ENCODE measurements around the gene GPRIN1.
"Not testable (repeated sequence)": the region's sequence is repeated elsewhere in the genome, so short reads cannot be mapped to it uniquely, and the experiment has no call there.

Gene GPRIN1

DNA sequence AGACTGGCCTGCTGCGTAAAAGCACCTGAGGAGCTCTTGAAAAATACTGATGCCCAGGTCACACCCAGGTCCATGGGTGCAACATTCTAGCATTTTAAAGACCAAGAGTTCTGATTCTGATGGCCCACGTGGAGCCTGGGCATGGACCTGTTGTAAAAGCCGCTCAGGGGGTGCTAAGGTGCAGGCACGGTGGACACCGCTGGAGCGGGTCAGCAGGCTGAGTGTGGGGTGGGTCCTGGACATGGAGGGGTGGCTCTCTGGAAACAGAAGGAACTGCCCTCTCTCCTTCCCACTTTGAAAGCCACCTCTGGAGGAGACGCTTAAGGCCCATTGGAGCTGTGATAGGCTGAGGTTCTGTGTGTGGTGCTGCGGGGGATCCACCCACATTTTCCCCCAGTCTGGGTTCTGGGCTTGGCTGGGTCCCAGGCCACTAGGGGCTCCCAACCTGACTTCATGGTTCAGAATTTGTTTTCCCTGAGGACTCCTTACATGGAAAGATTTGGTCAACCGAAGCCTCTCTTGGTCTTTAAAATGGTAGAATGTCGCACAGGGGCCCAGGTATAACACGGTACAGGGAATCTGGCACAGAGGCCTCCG is 16.6 kb downstream of the GPRIN1 start:
- Histone ChIP-seq H3K79me1 (replicated peaks; ENCODE audit: low read length, poor library complexity, severe bottlenecking) (peaks cover 14% of the 10 kb centered on the region), H3K4me3 (ENCODE audit: insufficient read depth in 1 of 2, low read depth in 1 of 2, low read length in 2 of 2) (no peak overlapping the region), H3K9me3 (ENCODE audit: control insufficient read depth, low read length) (no peaks in the 10 kb centered on the region), H2AFZ (ENCODE audit: low read depth, low read length) (no peak overlapping the region), H3K4ac (ENCODE audit: low read depth in 1 of 2, low read length in 2 of 2) (no peak overlapping the region), H3K9ac (ENCODE audit: low read length) (no peak overlapping the region), H4K8ac (ENCODE audit: low read length) (no peak overlapping the region), H3K18ac (ENCODE audit: low read depth in 1 of 2, low read length in 2 of 2) (no peak overlapping the region), H3K27me3 (ENCODE audit: control insufficient read depth in 1 of 2, insufficient read depth in 1 of 2, low read length in 2 of 2) (peaks cover 0 to 14% of the 10 kb centered on the region in 2 experiments), H2BK120ac (ENCODE audit: low read depth, low read length) (no peak overlapping the region), H2BK12ac (ENCODE audit: low read length in 2 of 2) (no peak overlapping the region), H3K4me1 (ENCODE audit: control insufficient read depth, insufficient read depth, low read depth, low read length) (peaks cover 4% of the 10 kb centered on the region), H2AK5ac (ENCODE audit: low read length, severe bottlenecking) (no peak overlapping the region), H2BK15ac (ENCODE audit: low read depth, poor library complexity, severe bottlenecking) (no peak overlapping the region), H3K14ac (ENCODE audit: low read length in 2 of 2) (no peak overlapping the region), H3K4me2 (ENCODE audit: low read length, poor library complexity, severe bottlenecking) (no peak overlapping the region), H2BK5ac (ENCODE audit: low read depth, low read length, poor library complexity, severe bottlenecking) (no peak overlapping the region), H4K91ac (ENCODE audit: low read length) (no peak overlapping the region), H3K27ac (ENCODE audit: low read length, poor library complexity, severe bottlenecking) (no peak overlapping the region), H3K23ac (ENCODE audit: low read length in 2 of 2) (no peak overlapping the region), H3K36me3 (ENCODE audit: control insufficient read depth in 1 of 2, insufficient read depth in 2 of 2, low read depth in 1 of 2, low read length in 2 of 2) (peaks cover 5 to 30% of the 10 kb centered on the region in 2 experiments)
- no peak for DNase-seq
- WGBS, result 97% methylated on average over 10 of the region's 12 CpGs

DNA sequence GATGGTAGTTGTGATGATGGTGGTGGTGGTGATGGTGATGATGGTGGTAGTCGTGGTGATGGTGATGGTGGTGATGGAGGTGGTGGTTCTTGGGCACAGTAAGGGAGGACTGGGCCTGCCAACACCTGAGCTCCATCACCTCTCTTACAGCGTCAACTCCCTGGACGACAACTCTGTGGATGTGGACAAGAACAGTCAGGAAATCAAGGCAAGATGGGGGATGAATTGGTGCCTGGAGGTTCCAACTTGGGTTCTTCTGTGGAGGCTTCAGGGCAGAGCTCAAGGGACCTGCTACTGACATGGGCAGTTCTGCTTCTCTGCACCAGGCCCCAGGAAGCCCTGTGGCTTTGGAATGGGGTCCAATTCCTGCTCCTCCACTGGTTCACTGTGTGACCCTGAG is 17.4 kb downstream of the GPRIN1 start:
- WGBS, result 100% methylated on average over 2 of the region's 3 CpGs
- H3K9me3 ChIP-seq (ENCODE audit: control insufficient read depth, low read length), result no peaks in the 10 kb centered on the region
- DNase-seq, result no peak
- H3K27ac ChIP-seq (ENCODE audit: low read length, poor library complexity, severe bottlenecking), result no peak overlapping the region
- no peak overlapping the region for H2AFZ ChIP-seq (ENCODE audit: low read depth, low read length)
- no peak overlapping the region for H2BK5ac ChIP-seq (ENCODE audit: low read depth, low read length, poor library complexity, severe bottlenecking)
- H3K18ac ChIP-seq (ENCODE audit: low read depth in 1 of 2, low read length in 2 of 2), result no peak overlapping the region
- H3K4me3 ChIP-seq (ENCODE audit: insufficient read depth in 1 of 2, low read depth in 1 of 2, low read length in 2 of 2), result no peak overlapping the region
- no peak overlapping the region for H3K4ac ChIP-seq (ENCODE audit: low read depth in 1 of 2, low read length in 2 of 2)
- H3K9ac ChIP-seq (ENCODE audit: low read length), result no peak overlapping the region
- peaks cover 0 to 7% of the 10 kb centered on the region in 2 experiments for H3K27me3 ChIP-seq (ENCODE audit: control insufficient read depth in 1 of 2, insufficient read depth in 1 of 2, low read length in 2 of 2)
- H2BK120ac ChIP-seq (ENCODE audit: low read depth, low read length), result no peak overlapping the region
- H3K4me2 ChIP-seq (ENCODE audit: low read length, poor library complexity, severe bottlenecking), result no peak overlapping the region
- H4K91ac ChIP-seq (ENCODE audit: low read length), result no peak overlapping the region
- peaks cover 4% of the 10 kb centered on the region for H3K4me1 ChIP-seq (ENCODE audit: control insufficient read depth, insufficient read depth, low read depth, low read length)
- H4K8ac ChIP-seq (ENCODE audit: low read length), result no peak overlapping the region
- peaks cover 3 to 24% of the 10 kb centered on the region in 2 experiments for H3K36me3 ChIP-seq (ENCODE audit: control insufficient read depth in 1 of 2, insufficient read depth in 2 of 2, low read depth in 1 of 2, low read length in 2 of 2)
- H3K79me1 ChIP-seq (replicated peaks; ENCODE audit: low read length, poor library complexity, severe bottlenecking), result peaks cover 9% of the 10 kb centered on the region
- H3K23ac ChIP-seq (ENCODE audit: low read length in 2 of 2), result no peak overlapping the region
- no peak overlapping the region for H2BK15ac ChIP-seq (ENCODE audit: low read depth, poor library complexity, severe bottlenecking)
- no peak overlapping the region for H2BK12ac ChIP-seq (ENCODE audit: low read length in 2 of 2)
- H2AK5ac ChIP-seq (ENCODE audit: low read length, severe bottlenecking), result no peak overlapping the region
- H3K14ac ChIP-seq (ENCODE audit: low read length in 2 of 2), result no peak overlapping the region

DNA sequence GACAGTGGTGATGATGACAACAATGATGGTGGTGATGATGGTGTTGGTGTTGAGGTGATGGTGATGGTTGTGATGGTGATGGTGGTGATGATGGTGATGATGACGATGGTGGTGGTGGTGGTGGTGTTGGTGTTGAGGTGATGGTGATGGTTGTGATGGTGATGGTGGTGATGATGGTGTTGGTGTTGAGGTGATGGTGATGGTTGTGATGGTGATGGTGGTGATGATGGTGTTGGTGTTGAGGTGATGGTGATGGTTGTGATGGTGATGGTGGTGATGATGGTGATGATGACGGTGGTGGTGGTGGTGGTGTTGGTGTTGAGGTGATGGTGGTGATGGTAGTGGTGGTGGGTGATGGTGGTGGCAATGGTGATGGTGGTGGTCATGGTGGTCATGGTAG is 18.3 kb downstream of the GPRIN1 start:
- H3K4me2 ChIP-seq (ENCODE audit: low read length, poor library complexity, severe bottlenecking); H3K9me3 ChIP-seq (ENCODE audit: control insufficient read depth, low read length); H3K27me3 ChIP-seq (ENCODE audit: control insufficient read depth in 1 of 2, insufficient read depth in 1 of 2, low read length in 2 of 2); H3K4me3 ChIP-seq (ENCODE audit: insufficient read depth in 1 of 2, low read depth in 1 of 2, low read length in 2 of 2); H3K27ac ChIP-seq (ENCODE audit: low read length, poor library complexity, severe bottlenecking); H2AFZ ChIP-seq (ENCODE audit: low read depth, low read length); H3K18ac ChIP-seq (ENCODE audit: low read depth in 1 of 2, low read length in 2 of 2); H4K91ac ChIP-seq (ENCODE audit: low read length); H3K4me1 ChIP-seq (ENCODE audit: control insufficient read depth, insufficient read depth, low read depth, low read length); H3K9ac ChIP-seq (ENCODE audit: low read length); H2BK5ac ChIP-seq (ENCODE audit: low read depth, low read length, poor library complexity, severe bottlenecking); H3K14ac ChIP-seq (ENCODE audit: low read length in 2 of 2); H3K79me1 ChIP-seq (replicated peaks; ENCODE audit: low read length, poor library complexity, severe bottlenecking); H3K23ac ChIP-seq (ENCODE audit: low read length in 2 of 2); H2AK5ac ChIP-seq (ENCODE audit: low read length, severe bottlenecking); DNase-seq; H2BK120ac ChIP-seq (ENCODE audit: low read depth, low read length); H2BK12ac ChIP-seq (ENCODE audit: low read length in 2 of 2); H4K8ac ChIP-seq (ENCODE audit: low read length); H3K4ac ChIP-seq (ENCODE audit: low read depth in 1 of 2, low read length in 2 of 2); H2BK15ac ChIP-seq (ENCODE audit: low read depth, poor library complexity, severe bottlenecking): not testable (repeated sequence)
- peaks cover 3 to 23% of the 10 kb centered on the region in 2 experiments for H3K36me3 ChIP-seq (ENCODE audit: control insufficient read depth in 1 of 2, insufficient read depth in 2 of 2, low read depth in 1 of 2, low read length in 2 of 2)
- 48% methylated on average over 2 of the region's 2 CpGs for WGBS

DNA sequence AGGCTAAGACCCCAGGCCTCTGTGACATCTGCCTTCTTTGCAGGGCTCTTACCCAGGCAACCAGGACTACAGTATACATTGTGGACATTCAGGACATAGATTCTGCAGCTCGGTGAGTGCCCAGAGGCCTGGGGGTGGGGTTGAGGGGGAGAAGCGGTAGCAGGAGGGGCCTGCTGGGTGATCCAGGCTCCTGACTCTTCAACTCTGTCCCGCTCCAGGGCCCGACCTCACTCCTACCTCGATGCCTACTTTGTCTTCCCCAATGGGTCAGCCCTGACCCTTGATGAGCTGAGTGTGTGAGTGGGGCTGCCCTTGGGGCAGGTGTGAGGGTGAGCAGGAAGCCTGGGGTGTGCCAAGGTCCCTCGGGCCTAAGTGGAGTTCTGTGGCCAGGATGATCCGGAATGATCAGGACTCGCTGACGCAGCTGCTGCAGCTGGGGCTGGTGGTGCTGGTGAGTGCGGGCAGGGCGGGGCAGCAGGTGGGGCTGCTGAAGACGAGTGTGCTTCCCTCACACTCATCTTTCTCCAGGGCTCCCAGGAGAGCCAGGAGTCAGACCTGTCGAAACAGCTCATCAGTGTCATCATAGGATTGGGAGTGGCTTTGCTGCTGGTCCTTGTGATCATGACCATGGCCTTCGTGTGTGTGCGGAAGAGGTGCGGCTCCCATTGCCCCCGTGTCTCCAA is 19.8 kb downstream of the GPRIN1 start:
- H3K23ac ChIP-seq (ENCODE audit: low read length in 2 of 2), result no peak overlapping the region
- no peak overlapping the region for H2BK15ac ChIP-seq (ENCODE audit: low read depth, poor library complexity, severe bottlenecking)
- H3K4me2 ChIP-seq (ENCODE audit: low read length, poor library complexity, severe bottlenecking), result no peak overlapping the region
- no peak overlapping the region for H4K8ac ChIP-seq (ENCODE audit: low read length)
- no peak overlapping the region for H2BK5ac ChIP-seq (ENCODE audit: low read depth, low read length, poor library complexity, severe bottlenecking)
- no peak overlapping the region for H3K4me3 ChIP-seq (ENCODE audit: insufficient read depth in 1 of 2, low read depth in 1 of 2, low read length in 2 of 2)
- peaks cover 3 to 17% of the 10 kb centered on the region in 2 experiments for H3K36me3 ChIP-seq (ENCODE audit: control insufficient read depth in 1 of 2, insufficient read depth in 2 of 2, low read depth in 1 of 2, low read length in 2 of 2)
- H2AFZ ChIP-seq (ENCODE audit: low read depth, low read length), result no peak overlapping the region
- no peak overlapping the region for H2BK12ac ChIP-seq (ENCODE audit: low read length in 2 of 2)
- no peak overlapping the region for H3K14ac ChIP-seq (ENCODE audit: low read length in 2 of 2)
- H3K27ac ChIP-seq (ENCODE audit: low read length, poor library complexity, severe bottlenecking), result no peak overlapping the region
- no peak overlapping the region for H2AK5ac ChIP-seq (ENCODE audit: low read length, severe bottlenecking)
- 84% methylated on average over 8 of the region's 17 CpGs for WGBS
- no peak overlapping the region for H4K91ac ChIP-seq (ENCODE audit: low read length)
- no peak overlapping the region for H3K18ac ChIP-seq (ENCODE audit: low read depth in 1 of 2, low read length in 2 of 2)
- peaks cover 0 to 3% of the 10 kb centered on the region in 2 experiments for H3K27me3 ChIP-seq (ENCODE audit: control insufficient read depth in 1 of 2, insufficient read depth in 1 of 2, low read length in 2 of 2)
- no peak overlapping the region for H3K4ac ChIP-seq (ENCODE audit: low read depth in 1 of 2, low read length in 2 of 2)
- H3K79me1 ChIP-seq (replicated peaks; ENCODE audit: low read length, poor library complexity, severe bottlenecking), result peaks cover 3% of the 10 kb centered on the region
- no peak overlapping the region for H3K9ac ChIP-seq (ENCODE audit: low read length)
- DNase-seq, result no peak
- H3K4me1 ChIP-seq (ENCODE audit: control insufficient read depth, insufficient read depth, low read depth, low read length), result no peaks in the 10 kb centered on the region
- peaks cover under 1% of the 10 kb centered on the region for H3K9me3 ChIP-seq (ENCODE audit: control insufficient read depth, low read length)
- no peak overlapping the region for H2BK120ac ChIP-seq (ENCODE audit: low read depth, low read length)
